Measurements from ENCODE around the gene BRSK2. TPM values are rescaled to one million over a fixed set of nuclear protein-coding genes. Genes with fewer than 3 reads are reported as not detected.

The BRSK2 gene
- total and polyA plus RNA-seq, 2 donors (not counting 1 experiment from before 2014, with no cell fraction given), result 0.11 to 0.33 TPM

DNA sequence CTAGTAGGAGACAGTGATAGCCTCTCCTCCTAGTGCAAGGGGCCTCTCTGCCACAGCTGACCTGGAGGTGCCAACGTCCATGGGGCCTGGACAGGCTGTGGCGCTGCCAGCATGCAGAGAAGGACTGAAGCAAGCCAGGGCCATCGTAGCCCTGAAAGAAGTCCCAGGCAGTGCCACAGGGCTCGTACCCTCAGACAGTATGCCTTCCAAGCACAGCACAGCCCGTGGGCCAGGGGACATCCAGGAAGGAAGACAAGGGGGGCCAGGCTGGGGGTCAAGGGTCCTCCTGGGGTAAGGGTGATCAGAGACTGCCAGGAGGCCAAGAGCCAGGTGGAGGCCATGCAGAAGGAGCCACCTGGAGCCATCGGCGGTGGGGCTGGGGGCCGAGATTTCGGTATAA, 117.2 kb downstream of the BRSK2 start:
- H3K4me3 ChIP-seq (replicated peaks in 1 of 4; ENCODE audit: control extremely low read depth in 1 of 4, insufficient read depth in 1 of 4, low read depth in 3 of 4, low read length in 4 of 4), result no peak overlapping the region
- no peaks in the 10 kb centered on the region for H3K27me3 ChIP-seq (ENCODE audit: control insufficient read depth, insufficient read depth, low read length)
- no peak overlapping the region for H3K9ac ChIP-seq (ENCODE audit: insufficient read depth, low read length)
- no peak for TF ChIP-seq EZH2 (IDR thresholded peaks at IDR 0.05; ENCODE audit: low read length, missing control alignments)
- TF ChIP-seq, protein P1, sequence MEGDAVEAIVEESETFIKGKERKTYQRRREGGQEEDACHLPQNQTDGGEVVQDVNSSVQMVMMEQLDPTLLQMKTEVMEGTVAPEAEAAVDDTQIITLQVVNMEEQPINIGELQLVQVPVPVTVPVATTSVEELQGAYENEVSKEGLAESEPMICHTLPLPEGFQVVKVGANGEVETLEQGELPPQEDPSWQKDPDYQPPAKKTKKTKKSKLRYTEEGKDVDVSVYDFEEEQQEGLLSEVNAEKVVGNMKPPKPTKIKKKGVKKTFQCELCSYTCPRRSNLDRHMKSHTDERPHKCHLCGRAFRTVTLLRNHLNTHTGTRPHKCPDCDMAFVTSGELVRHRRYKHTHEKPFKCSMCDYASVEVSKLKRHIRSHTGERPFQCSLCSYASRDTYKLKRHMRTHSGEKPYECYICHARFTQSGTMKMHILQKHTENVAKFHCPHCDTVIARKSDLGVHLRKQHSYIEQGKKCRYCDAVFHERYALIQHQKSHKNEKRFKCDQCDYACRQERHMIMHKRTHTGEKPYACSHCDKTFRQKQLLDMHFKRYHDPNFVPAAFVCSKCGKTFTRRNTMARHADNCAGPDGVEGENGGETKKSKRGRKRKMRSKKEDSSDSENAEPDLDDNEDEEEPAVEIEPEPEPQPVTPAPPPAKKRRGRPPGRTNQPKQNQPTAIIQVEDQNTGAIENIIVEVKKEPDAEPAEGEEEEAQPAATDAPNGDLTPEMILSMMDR (conservative IDR thresholded peaks at IDR 0.05 in 1 of 2, IDR thresholded peaks at IDR 0.05 in 1 of 2; ENCODE audit: low read depth in 1 of 2, low read length in 2 of 2), result no peak
- no peaks in the 10 kb centered on the region for H3K4me1 ChIP-seq (ENCODE audit: control insufficient read depth, extremely low read depth, insufficient read depth, low read length)
- DNase-seq (ENCODE audit: low read depth in 2 of 2), result no peak
- no peak overlapping the region for H2AFZ ChIP-seq (ENCODE audit: low read length)
- H3K9me3 ChIP-seq (ENCODE audit: control insufficient read depth, insufficient read depth, low read depth, low read length), result no peaks in the 10 kb centered on the region
- peaks cover 2% of the 10 kb centered on the region for H3K79me2 ChIP-seq (ENCODE audit: control insufficient read depth, insufficient read depth, low read length)
- H3K4me2 ChIP-seq (ENCODE audit: extremely low read depth, insufficient read depth, low read length), result no peak overlapping the region
- H3K36me3 ChIP-seq (ENCODE audit: control insufficient read depth, insufficient read depth, low read length), result no peaks in the 10 kb centered on the region
- H4K20me1 ChIP-seq (ENCODE audit: control insufficient read depth, extremely low read depth, insufficient read depth, low read length), result no peaks in the 10 kb centered on the region
- no peak overlapping the region for H3K27ac ChIP-seq (ENCODE audit: insufficient read depth, low read length)

DNA sequence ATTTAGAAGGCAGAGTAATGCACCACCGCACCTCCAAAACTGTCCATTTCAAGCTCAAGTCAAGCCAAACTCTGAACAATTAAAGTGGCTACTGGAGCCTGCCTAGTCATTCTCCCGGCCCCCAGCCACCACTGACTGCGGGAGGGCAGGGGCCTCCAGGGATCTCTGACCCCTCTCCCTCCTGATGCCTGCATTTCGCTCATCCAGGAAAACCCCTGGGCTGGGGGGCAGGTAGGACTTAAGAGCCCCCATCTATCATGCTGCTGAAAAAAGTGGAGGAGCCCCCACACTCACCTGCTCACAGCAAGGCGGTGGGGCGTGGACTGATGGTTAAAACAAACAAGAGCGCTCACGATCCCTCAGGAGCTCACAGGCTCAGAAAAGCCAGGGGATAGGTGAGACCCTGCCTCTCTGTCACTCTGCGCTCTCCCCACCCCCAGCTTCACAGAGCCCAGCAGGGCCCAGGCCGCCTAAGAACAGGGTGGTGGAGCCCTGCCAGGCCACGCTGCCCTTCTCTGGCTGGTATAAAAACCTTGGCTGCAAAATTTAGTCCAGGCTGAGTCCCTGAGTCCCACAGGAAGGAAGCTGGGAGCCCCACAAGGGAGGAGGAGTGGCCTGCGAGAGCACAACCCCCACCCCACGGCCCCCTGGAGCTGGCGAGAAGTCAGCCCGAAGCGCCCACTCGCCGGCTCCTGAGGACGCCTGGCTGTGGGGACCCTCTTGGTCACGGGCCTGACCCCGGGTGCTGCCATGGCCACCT, 117.8 kb downstream of the BRSK2 start:
- no peak for DNase-seq (ENCODE audit: low read depth in 2 of 2)
- Histone ChIP-seq H3K36me3 (ENCODE audit: control insufficient read depth, insufficient read depth, low read length) (no peaks in the 10 kb centered on the region), H3K4me3 (replicated peaks in 1 of 4; ENCODE audit: control extremely low read depth in 1 of 4, insufficient read depth in 1 of 4, low read depth in 3 of 4, low read length in 4 of 4) (no peak overlapping the region), H3K79me2 (ENCODE audit: control insufficient read depth, insufficient read depth, low read length) (peaks cover 2% of the 10 kb centered on the region), H2AFZ (ENCODE audit: low read length) (no peak overlapping the region), H3K9me3 (ENCODE audit: control insufficient read depth, insufficient read depth, low read depth, low read length) (no peaks in the 10 kb centered on the region), H3K4me1 (ENCODE audit: control insufficient read depth, extremely low read depth, insufficient read depth, low read length) (no peaks in the 10 kb centered on the region), H3K4me2 (ENCODE audit: extremely low read depth, insufficient read depth, low read length) (no peak overlapping the region), H3K9ac (ENCODE audit: insufficient read depth, low read length) (no peak overlapping the region), H4K20me1 (ENCODE audit: control insufficient read depth, extremely low read depth, insufficient read depth, low read length) (no peaks in the 10 kb centered on the region), H3K27ac (ENCODE audit: insufficient read depth, low read length) (no peak overlapping the region), H3K27me3 (ENCODE audit: control insufficient read depth, insufficient read depth, low read length) (no peaks in the 10 kb centered on the region)
- no peak for TF ChIP-seq EZH2 (IDR thresholded peaks at IDR 0.05; ENCODE audit: low read length, missing control alignments)
- TF ChIP-seq, protein P1 (conservative IDR thresholded peaks at IDR 0.05 in 1 of 2, IDR thresholded peaks at IDR 0.05 in 1 of 2; ENCODE audit: low read depth in 1 of 2, low read length in 2 of 2), result no peak

GRCh38 chr11:1508491-1508891, 118.8 kb downstream of the BRSK2 start:
- Histone ChIP-seq H3K4me1 (ENCODE audit: control insufficient read depth, extremely low read depth, insufficient read depth, low read length) (no peaks in the 10 kb centered on the region), H3K36me3 (ENCODE audit: control insufficient read depth, insufficient read depth, low read length) (no peaks in the 10 kb centered on the region), H4K20me1 (ENCODE audit: control insufficient read depth, extremely low read depth, insufficient read depth, low read length) (no peaks in the 10 kb centered on the region), H3K9me3 (ENCODE audit: control insufficient read depth, insufficient read depth, low read depth, low read length) (no peaks in the 10 kb centered on the region), H3K27me3 (ENCODE audit: control insufficient read depth, insufficient read depth, low read length) (no peaks in the 10 kb centered on the region), H3K27ac (ENCODE audit: insufficient read depth, low read length) (no peak overlapping the region), H3K4me3 (replicated peaks in 1 of 4; ENCODE audit: control extremely low read depth in 1 of 4, insufficient read depth in 1 of 4, low read depth in 3 of 4, low read length in 4 of 4) (no peak overlapping the region), H3K9ac (ENCODE audit: insufficient read depth, low read length) (no peak overlapping the region), H3K4me2 (ENCODE audit: extremely low read depth, insufficient read depth, low read length) (no peak overlapping the region), H3K79me2 (ENCODE audit: control insufficient read depth, insufficient read depth, low read length) (peaks cover 2% of the 10 kb centered on the region), H2AFZ (ENCODE audit: low read length) (no peak overlapping the region)
- TF ChIP-seq EZH2 (IDR thresholded peaks at IDR 0.05; ENCODE audit: low read length, missing control alignments), result no peak
- TF ChIP-seq, protein P1 (conservative IDR thresholded peaks at IDR 0.05 in 1 of 2, IDR thresholded peaks at IDR 0.05 in 1 of 2; ENCODE audit: low read depth in 1 of 2, low read length in 2 of 2), result no peak
- DNase-seq (ENCODE audit: low read depth in 2 of 2), result no peak
